Right renal pelvis (tissue), 4 donors: Measurements from ENCODE around the gene MYADML2. TPM values are rescaled to one million over a fixed set of nuclear protein-coding genes. Genes with fewer than 3 reads are reported as not detected.
"Not testable (repeated sequence)": the region's sequence is repeated elsewhere in the genome, so short reads cannot be mapped to it uniquely, and the experiment has no call there.

Experiments used
- DNase-seq, 4 donors: peaks; one replicate each; pipeline ENCODE4 v3.0.0-alpha.2; 2013; ENCODE audit warnings: low read depth in 4 of 4, low spot score in 3 of 4, missing footprints in 1 of 4
- polyA plus RNA-seq, 4 donors: library from polyadenylated mRNA; unstranded; fragments of 120-200 nt; gene quantifications; one replicate each; pipeline ENCODE4 v1.2.1, GENCODE V29; 2013; ENCODE audit not compliant: insufficient read length in 4 of 4

Gene MYADML2, protein sequence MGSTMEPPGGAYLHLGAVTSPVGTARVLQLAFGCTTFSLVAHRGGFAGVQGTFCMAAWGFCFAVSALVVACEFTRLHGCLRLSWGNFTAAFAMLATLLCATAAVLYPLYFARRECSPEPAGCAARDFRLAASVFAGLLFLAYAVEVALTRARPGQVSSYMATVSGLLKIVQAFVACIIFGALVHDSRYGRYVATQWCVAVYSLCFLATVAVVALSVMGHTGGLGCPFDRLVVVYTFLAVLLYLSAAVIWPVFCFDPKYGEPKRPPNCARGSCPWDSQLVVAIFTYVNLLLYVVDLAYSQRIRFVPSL
- under 1 TPM in 3 of 4 donors, not detected in 1; 0.08 to 0.14 (median 0.11) TPM for polyA plus RNA-seq

DNA sequence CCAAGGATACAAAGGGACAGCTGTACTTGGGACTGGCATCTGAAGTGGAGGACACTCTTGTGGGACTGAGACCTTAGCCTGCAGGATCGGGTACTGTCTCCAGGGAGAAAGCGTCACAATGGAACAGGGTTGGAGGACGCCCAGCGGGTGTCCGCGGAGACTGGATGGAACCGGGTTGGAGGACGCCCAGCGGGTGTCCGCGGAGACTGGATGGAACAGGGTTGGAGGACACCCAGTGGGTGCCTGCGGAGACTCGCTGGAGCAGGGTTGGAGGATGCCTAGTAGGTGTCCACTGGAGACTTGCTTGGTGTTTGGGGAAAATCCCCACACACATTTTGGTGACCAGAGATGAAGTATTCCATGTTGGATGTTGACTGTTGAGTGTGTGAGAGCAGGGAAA, at the start of gene MYADML2:
MYADML2 (minus strand) TSS at position 45 of the 400 bp plus-strand sequence. CDS start 5,492 bp downstream, outside the sequence.
- DNase-seq: no peak

DNA sequence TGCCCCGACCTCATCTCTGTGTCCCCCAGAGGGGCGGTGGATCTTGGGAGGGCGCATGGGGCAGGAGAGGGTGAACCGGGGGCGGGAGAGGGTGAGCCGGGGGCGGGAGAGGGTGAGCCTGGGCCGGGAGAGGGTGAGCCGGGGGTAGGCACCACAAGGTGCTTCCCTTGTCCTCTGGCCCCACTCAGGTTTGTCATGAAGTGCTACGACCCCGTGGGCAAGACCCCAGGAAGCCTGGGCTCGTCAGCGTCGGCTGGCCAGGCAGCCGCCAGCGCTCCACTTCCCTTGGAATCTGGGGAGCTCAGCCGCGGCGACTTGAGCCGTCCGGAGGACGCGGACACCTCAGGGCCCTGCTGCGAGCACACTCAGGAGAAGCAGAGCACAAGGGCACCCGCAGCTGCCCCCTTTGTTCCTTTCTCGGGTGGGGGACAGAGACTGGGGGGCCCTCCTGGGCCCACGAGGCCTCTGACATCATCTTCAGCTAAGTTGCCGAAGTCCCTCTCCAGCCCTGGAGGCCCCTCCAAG, 49.3 kb upstream of the MYADML2 start:
- no peak for DNase-seq

DNA sequence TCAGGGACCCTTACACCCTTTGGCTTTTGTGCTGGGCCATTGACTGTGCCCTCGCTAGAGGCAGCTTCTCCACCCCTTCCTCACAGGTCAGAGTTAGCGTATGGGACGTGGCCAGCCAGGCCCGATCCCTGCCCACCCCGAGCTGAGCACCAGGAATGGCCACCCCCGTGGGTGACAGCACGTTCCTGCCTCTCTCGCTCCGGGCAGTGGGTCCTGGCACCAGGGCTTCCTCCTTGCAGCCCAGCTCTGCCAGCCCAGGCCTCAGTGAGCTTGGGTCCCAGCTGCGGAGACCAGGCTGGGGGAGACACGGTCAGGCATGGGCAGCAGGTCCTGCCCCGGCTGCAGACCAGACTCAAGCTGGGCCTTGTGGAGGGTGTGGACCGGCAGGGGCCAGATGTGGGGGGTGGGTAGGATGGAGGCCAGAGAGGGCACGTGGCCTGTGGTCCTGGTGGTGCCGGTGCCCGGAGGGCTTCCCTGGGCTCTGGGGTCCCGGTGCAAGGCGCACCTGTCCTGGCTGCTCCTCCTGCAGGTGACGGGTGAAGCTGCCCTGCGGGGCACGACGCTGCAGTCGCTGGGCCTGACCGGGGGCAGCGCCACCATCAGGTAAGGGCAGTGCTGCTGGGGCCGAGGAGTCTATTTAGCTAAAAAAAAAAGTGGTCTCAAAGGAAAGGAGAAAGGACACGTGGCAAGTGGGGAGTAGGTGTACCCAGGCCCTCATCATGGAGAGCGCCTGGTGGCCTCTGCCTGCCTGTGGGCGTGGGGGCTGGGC, 48.6 kb upstream of the MYADML2 start:
- no peak for DNase-seq

- no peak for DNase-seq
These were observed 47.8 kb upstream of the MYADML2 start for GRCh38 chr17:81994593-81995462.

DNA sequence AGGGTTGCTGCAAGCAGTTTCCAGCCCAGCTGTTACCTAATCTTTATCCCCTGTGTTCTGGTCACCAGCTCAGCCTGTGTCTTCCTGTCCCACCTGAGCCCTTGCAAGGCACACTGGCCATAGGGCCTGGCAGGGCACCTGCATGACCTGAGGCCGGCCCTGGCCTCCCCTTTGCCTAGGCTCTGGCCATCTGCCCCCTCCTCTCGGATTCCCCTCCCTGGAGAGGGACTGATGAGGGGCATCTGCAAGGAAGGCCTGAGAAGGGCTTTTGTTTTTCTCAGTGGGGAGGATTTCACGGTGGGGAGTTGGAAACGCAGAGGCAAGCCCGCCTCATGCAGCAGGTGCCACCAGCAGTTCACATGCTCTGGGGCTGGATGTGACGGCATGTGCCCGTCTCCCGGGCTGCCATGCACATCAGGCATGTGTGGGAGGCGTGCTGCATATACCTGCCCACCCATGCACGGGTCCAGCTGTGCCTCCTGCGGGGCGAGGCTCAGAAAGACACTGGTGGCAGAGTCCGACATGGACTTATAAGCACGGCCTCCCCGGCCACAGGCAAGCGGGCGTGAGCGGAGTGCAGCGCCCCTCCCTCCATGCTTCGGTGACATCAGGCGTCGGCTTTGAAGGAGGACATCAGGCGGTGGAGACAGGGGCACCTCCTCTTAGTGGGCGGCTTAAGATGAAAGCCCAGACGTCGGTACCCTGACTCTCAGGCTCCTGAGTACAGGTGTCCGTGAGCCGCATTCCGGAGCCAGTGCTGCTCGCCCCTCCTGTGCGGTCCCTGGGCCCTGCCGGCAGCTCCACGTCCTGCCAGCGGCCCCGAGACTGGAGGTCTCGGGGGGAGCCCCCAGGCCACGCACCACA, 46.9 kb upstream of the MYADML2 start:
- DNase-seq: no peak

GRCh38 chr17:81992306-81993102, 45.5 kb upstream of the MYADML2 start:
- DNase-seq: no peak

- no peak for DNase-seq
These were observed 44.8 kb upstream of the MYADML2 start for GRCh38 chr17:81991684-81992305.

DNA sequence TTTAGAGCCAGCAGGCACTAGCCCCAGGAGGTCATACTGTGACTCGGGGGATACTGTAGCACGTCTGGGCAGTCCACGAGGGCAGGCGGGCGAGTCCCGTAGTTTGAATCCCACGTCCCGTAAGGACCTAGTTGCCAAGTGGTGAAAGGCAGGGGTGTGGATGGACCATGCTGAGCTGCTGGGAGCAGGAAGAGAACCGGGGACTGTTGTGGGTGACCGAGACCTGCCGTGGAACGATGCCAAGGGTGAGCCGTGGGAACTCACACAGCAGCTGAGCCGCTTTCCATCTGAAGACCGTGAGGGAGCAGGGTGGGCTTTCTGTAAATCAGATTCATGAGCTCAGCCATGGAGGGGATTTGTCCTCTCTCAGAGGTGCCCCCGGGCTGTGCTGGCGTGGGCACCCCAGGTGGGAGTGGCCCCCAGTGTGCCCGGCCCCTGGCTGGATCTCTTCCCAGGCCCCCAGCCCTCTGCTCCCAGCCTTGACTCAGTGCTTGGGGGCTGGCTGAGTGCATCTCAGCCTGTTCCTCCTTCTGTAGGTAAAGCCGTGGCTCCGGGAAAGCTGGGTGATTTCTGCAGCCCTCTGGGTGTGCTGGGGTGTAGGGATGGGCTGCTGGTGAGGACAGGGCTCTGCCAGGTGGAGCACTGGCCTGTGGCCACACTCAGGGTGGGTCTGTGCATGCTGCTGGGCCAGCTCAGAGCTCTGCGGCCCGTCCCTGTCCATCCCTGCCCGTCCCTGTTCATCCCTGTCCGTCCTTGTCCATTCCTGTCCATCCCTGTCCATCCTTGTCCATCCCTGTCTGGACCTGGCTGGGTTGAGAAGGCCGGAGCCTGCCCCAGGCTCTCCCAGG, 44.0 kb upstream of the MYADML2 start:
- no peak for DNase-seq

DNA sequence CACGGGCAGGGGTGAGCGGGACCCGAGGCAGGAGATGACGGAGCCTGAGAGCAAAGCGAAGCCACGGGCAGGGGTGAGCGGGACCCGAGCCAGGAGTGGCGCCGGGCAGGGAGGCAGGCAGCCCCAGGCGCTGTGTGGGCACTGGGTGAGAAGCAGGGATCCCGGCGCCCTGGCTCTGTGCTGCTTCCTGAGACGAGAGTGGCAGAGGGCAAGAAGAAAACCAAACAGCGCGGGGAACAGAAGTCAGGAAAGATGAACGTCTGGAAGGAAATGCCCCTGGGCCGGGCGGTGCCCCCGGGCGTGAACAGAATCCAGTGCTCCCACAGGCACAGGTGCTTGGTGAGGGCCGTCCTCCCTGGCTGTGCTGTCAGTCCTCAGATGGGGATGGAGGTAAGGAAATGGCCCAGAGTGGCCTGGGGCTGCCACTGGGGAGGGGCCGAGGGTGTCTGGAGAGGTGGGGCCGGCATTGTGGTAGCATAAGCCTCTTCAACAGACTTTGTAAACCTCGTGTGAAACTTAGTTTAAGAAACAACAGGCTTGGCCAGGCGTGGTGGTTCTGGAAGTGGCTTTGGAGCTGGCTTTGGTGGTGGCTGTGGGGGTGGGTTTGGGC, 40.2 kb upstream of the MYADML2 start:
- no peak for DNase-seq

GRCh38 chr17:81986606-81987005, 39.6 kb upstream of the MYADML2 start:
- no peak for DNase-seq

DNA sequence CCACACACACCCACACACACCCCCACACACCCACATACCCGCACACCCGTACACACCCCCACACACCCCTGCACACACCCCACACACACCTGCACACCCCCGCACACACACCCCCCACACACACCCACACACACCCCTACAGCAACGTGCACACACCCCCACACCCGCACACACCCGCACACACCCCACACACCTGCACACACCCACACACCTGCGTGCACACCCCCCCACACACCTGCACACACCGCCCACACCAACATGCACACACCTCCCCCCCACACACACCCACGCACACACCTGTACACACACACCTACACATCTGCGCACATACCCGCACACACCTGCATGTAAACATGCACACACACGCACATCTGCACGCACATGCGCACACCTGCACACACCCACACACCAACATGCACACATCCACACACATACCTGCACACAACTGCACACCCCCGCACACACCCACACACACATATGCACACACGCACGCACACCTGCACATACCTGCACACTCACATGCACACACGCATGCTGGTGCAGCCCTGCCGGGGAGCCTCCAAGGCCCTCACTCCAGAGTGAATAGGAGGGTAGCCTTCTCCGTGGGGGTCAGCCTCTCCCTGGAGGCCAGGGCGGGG, 37.9 kb upstream of the MYADML2 start:
- no peak for DNase-seq

GRCh38 chr17:81983639-81984373, 36.8 kb upstream of the MYADML2 start:
- DNase-seq: no peak

DNA sequence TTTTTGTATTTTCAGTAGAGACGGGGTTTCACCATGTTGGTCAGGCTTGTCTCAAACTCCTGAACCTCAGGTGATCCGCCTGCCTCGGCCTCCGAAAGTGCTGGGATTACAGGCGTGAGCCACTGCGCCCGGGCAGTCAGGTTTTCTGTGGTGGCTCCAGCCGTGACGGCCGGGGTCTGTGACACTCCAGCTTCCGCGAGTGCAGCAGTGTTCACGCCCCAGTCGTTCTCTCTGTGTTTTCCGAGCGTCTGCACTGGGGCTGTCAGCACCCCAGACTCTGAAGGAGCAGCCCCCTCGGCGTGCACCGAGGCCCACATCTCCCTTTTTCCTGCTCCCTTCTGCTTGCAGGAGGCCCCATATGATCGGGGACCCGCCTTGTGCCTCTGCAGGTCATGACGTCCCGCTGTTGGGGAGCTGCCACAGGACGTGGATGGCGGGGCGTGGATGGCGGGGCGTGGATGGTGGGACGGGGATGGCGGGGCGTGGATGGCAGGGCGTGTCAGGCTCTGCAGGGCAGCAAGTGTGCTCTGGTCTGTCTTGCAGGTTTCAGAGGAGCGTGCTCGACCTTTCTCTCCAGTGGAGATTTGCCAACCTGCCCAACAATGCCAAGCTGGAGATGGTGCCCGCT, 36.1 kb upstream of the MYADML2 start:
- DNase-seq: no peak

GRCh38 chr17:81981511-81981910, 34.5 kb upstream of the MYADML2 start:
- DNase-seq: not testable (repeated sequence)

- DNase-seq: no peak
These were observed 33.8 kb upstream of the MYADML2 start for GRCh38 chr17:81980707-81981343.
